HG03175 (cell line): ENCODE results near the gene PEX11B.

Experiments
- ATAC-seq: cut with Tn5 transposase; IDR thresholded peaks from one replicate; pipeline ENCODE4 v1.9.1; 2021; ENCODE audit warnings: mild to moderate bottlenecking, moderate library complexity; ENCODE audit not compliant: unreplicated experiment

The PEX11B gene

DNA sequence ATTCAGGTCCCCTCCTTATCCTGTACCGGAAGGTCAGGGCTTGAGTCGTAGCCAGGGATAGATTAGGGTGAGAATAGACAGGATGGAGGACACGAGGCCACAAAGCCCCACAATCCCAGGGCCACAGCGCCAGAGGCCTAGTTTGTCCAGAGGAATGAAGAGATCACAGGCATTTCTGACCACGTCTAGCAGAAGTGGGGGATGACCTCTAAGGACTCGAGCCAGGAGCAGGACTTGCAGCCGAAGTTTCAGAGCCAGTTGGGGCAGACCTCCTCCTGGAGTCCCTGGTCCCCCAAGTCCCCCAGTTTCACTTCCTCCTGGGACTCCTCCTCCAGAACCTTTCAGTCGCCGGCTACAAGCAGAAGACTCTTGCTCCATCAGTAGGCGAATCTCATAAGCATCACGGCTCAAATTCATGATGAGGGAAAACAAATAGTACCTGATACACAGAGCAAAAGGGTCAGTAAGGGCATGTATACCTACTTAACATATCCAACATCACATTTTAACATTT, 6.3 kb downstream of the PEX11B start:
- no peak for ATAC-seq

GRCh38 chr1:145908653-145909052, 9.9 kb downstream of the PEX11B start:
- ATAC-seq = no peak

- no peak for ATAC-seq
These were observed 11.4 kb downstream of the PEX11B start for GRCh38 chr1:145906954-145907753.

DNA sequence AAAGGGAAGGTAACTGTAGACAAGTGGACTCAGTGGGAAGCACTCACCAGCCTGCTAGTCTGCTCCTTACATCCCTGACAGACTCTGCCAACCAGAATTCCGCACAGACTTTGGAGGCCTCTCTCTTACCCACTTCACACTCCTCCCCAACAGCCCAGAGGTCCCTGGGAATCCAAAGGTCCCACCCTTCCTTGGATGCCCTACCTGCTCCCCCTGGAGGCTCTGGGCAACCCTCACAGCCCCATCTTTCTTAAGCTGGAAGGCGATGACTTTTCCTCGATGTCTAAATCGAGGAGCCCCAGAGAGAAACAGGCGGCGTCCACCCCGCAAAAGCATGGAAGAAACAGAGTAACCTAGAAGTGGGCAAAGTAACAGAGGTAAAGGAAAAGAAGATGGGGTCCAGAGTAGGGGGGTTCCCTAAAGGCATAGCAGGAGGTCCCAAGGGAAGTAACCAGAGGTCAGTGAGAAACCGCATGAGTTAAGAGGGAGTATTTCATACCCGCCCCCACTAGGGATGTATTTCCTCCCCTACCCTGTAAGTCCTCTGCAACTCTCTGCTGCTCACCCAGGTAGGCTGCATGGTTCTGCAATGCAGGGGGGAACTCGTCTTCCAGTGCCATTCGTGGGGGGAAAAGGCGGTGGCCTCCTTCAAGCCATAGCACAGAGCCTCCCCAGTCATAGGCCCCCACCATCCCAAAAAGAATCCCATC, 17.1 kb downstream of the PEX11B start:
- ATAC-seq = no peak

- ATAC-seq = no peak
These were observed 19.8 kb downstream of the PEX11B start for GRCh38 chr1:145898756-145899155.

- no peak for ATAC-seq
These were observed 20.5 kb downstream of the PEX11B start for GRCh38 chr1:145897969-145898368.

DNA sequence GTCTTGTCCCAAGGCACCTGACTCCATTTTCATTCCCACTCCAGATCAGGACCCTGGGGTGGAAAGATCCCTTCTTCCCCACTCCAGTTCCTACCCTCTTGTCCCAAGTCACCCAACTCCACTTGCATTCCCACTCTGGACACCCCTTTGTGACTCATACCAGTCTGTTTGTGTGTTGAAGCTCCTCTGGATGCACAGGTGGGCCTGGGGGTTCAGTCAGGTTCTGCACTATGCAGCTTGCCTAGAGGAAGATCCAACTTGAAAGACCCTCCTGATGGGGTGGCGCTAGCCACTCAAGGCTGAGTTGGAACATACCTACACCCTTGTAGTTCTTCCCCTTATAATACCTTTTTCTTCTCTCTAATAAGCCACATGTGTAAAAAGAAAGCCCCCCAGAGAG, 23.0 kb downstream of the PEX11B start:
- no peak for ATAC-seq

DNA sequence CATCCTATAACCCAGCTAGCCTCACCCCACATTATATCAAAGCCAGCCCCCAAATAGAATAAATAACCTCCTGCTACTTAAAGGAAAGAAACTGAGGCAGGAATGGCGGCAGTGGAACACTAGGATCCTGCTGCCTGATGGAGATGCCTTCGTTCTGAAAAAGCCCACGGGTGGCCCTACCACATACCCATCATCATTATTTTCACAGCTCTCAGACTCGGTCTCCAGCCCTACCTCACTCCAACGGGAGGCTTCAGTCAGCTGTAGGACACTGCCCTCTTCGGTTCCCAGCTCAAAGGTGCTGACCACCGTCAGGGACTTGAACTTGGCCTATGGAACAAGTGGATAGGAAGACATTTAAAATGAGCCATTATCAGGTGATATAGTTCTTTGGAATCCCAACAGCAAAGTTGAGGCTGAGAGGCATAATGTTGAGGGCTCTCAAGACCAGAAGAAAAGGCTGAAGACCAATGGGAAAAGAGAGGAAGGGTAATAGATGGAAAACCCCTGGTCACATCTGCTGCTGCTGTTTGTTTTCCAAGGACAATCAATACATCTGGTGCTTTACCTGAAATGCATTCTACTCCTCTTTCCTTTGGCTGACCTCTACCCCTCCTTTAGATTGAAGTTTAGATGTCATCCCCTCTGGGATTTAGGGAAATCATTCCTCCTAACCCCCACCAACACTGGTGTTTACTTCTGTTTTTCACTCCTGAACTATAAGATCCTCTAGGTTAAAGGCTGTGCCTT, 25.0 kb downstream of the PEX11B start:
- no peak for ATAC-seq

- no peak for ATAC-seq
These were observed 25.9 kb downstream of the PEX11B start for GRCh38 chr1:145892486-145893087.

- ATAC-seq = peak; percentile 52
These were observed 26.7 kb downstream of the PEX11B start for GRCh38 chr1:145891587-145892485.

DNA sequence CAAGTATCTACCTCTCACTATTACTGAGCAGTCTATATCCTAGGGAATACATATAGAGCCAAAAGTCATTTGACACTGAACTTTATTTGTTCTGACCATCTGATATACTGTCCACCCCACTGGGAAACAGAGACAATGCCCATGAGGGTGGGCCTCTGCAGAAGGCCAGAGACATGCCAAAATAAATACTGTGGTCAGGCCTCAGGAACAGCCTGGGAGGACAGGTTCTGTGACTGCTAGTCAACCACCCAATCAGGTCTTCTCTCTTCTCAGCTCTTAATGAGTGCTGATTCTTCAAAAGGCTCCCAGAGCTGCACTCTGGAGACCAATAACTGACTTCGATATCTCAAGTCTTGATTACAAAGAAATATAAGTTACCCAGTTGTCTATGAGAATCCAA, 27.4 kb downstream of the PEX11B start:
- no peak for ATAC-seq

GRCh38 chr1:145889722-145890121, 28.8 kb downstream of the PEX11B start:
- no peak for ATAC-seq

- no peak for ATAC-seq
These were observed 30.9 kb downstream of the PEX11B start for GRCh38 chr1:145887631-145888030.

GRCh38 chr1:145886816-145887215, 31.7 kb downstream of the PEX11B start:
- ATAC-seq = no peak

- no peak for ATAC-seq
These were observed 32.1 kb downstream of the PEX11B start for GRCh38 chr1:145886390-145886789.

DNA sequence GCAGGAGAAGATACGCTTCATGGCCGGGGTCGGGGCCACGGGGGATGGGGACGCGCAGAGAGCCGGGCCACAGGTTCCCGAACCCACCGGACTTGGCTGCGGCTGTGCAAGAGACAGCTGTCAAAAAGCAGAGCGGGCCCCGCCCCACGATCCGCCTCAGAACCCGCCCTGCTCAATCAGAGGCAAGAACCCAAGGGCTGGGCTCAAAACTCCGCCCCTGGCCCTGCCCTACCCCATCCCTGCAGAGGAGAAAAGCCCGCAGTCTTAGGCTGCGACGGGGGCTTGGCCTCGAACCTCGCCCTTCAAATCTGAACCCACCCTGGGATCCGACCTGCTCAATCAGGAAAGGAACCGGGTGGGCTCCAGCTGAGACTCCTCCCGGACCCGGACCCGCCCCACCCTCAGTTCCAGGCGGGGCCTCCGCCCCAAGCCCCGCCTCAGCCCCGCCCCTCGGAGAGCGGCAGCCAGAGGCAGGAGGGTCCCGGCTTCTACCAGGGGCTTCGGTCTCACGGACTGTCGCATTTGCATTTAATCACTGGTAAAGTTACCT, 32.7 kb downstream of the PEX11B start, which contains the start of gene ANKRD35:
Gene ANKRD35, minus strand, starts transcription at position 129 of the 550 bp plus-strand sequence. Its CDS starts 108 bp downstream, at position 21.
- peak; percentile 100 for ATAC-seq

- ATAC-seq = no peak
These were observed 33.8 kb downstream of the PEX11B start for GRCh38 chr1:145884675-145885074.

GRCh38 chr1:145879775-145880174, 38.7 kb downstream of the PEX11B start:
- no peak for ATAC-seq

DNA sequence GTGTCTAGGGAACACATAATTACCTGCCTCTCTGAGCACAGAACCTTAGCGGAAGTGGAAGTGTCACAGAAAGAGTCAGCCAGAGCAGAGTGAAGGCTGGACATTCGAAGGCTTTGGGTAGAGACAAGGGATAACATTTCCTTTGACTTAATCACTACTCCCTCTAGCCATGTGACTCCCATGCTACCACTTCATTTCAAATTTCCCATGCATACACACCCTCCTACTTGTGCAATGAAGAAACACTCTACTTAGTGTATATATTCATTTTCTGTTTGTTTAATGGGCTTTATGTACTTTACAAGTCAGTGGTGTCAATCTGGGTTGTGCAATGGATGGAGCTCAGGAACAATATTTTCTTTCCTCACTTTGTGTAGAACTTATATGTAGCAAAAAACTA, 39.8 kb downstream of the PEX11B start:
- ATAC-seq = no peak
